Activated CD4-positive, alpha-beta T cell treated with anti-CD3 and anti-CD28 coated beads for 48 hours (primary cell): ENCODE results near the gene ERVH48-1.
"Not testable (repeated sequence)": the region's sequence is repeated elsewhere in the genome, so short reads cannot be mapped to it uniquely, and the experiment has no call there.

Source experiments
- DNase-seq: peaks from one replicate; pipeline ENCODE4 v3.0.0-alpha.2; 2020

Gene ERVH48-1

GRCh38 chr21:42900446-42900845, 25.0 kb downstream of the ERVH48-1 start:
- DNase-seq, result no peak

- peak; percentile 100 for DNase-seq
These were observed 32.3 kb downstream of the ERVH48-1 start, which contains the start of gene NDUFV3 for GRCh38 chr21:42892931-42893755. Gene NDUFV3, plus strand, starts transcription at chr21:42893309. Its CDS starts 25 bp downstream, at chr21:42893334.

GRCh38 chr21:42892582-42892930, 32.9 kb downstream of the ERVH48-1 start:
- DNase-seq, result peak; percentile 7

- no peak for DNase-seq
These were observed 38.1 kb downstream of the ERVH48-1 start for GRCh38 chr21:42887326-42887725.

GRCh38 chr21:42883921-42884320, 41.5 kb downstream of the ERVH48-1 start:
- DNase-seq, result no peak

GRCh38 chr21:42880352-42880751, 45.1 kb downstream of the ERVH48-1 start:
- no peak for DNase-seq

- DNase-seq, result peak; percentile 99
These were observed 46.2 kb downstream of the ERVH48-1 start, which contains the start of gene WDR4 for GRCh38 chr21:42878993-42879787. Gene WDR4, minus strand, starts transcription at chr21:42879539. Its CDS starts 44 bp downstream, at chr21:42879495.

GRCh38 chr21:42878678-42878992, 46.8 kb downstream of the ERVH48-1 start:
- DNase-seq, result no peak

- not testable (repeated sequence) for DNase-seq
These were observed 49.6 kb downstream of the ERVH48-1 start for GRCh38 chr21:42875811-42876210.

GRCh38 chr21:42873096-42873495, 52.3 kb downstream of the ERVH48-1 start:
- no peak for DNase-seq

GRCh38 chr21:42868196-42868595, 57.2 kb downstream of the ERVH48-1 start:
- DNase-seq, result no peak
